ENCODE results near the gene SLC26A5.
"Not testable (repeated sequence)": the region's sequence is repeated elsewhere in the genome, so short reads cannot be mapped to it uniquely, and the experiment has no call there.

The SLC26A5 gene

GRCh38 chr7:103405789-103406613 lies 40.0 kb downstream of the SLC26A5 start:
- not testable (repeated sequence) for DNase-seq

GRCh38 chr7:103399687-103400086 lies 46.3 kb downstream of the SLC26A5 start:
- DNase-seq = not testable (repeated sequence)

GRCh38 chr7:103398483-103399127 lies 47.4 kb downstream of the SLC26A5 start:
- no peak for DNase-seq

- DNase-seq = no peak
Measured at GRCh38 chr7:103396471-103396870, 49.5 kb downstream of the SLC26A5 start.

- no peak for DNase-seq
Measured at GRCh38 chr7:103395071-103395470, 50.9 kb downstream of the SLC26A5 start.

GRCh38 chr7:103394566-103394965 lies 51.4 kb downstream of the SLC26A5 start:
- DNase-seq = no peak

- DNase-seq = no peak
Measured at GRCh38 chr7:103391976-103392375, 54.0 kb downstream of the SLC26A5 start.

GRCh38 chr7:103391150-103391549 lies 54.9 kb downstream of the SLC26A5 start:
- no peak for DNase-seq

GRCh38 chr7:103389263-103389662 lies 56.7 kb downstream of the SLC26A5 start:
- DNase-seq = no peak

- no peak for DNase-seq
Measured at GRCh38 chr7:103388469-103389140, 57.4 kb downstream of the SLC26A5 start.

- no peak for DNase-seq
Measured at GRCh38 chr7:103387242-103387641, 58.8 kb downstream of the SLC26A5 start.

GRCh38 chr7:103382032-103382402 lies 64.0 kb downstream of the SLC26A5 start:
- no peak for DNase-seq

- no peak for DNase-seq
Measured at GRCh38 chr7:103381280-103382031, 64.6 kb downstream of the SLC26A5 start.

GRCh38 chr7:103380395-103381191 lies 65.4 kb downstream of the SLC26A5 start:
- DNase-seq = no peak

GRCh38 chr7:103379270-103379975 lies 66.6 kb downstream of the SLC26A5 start:
- no peak for DNase-seq

- no peak for DNase-seq
Measured at GRCh38 chr7:103373866-103374643, 72.0 kb downstream of the SLC26A5 start.

- DNase-seq = no peak
Measured at GRCh38 chr7:103369432-103369831, 76.6 kb downstream of the SLC26A5 start.

- DNase-seq = no peak
Measured at GRCh38 chr7:103349805-103350204, 96.2 kb downstream of the SLC26A5 start.

- no peak for DNase-seq
Measured at GRCh38 chr7:103348959-103349358, 97.0 kb downstream of the SLC26A5 start.

- DNase-seq = no peak
Measured at GRCh38 chr7:103348452-103348851, 97.6 kb downstream of the SLC26A5 start.
